HuH-7.5 (cell line): ENCODE data around the gene ETFBKMT.
A peak's percentile ranks its signal among the peaks of the same experiment; 100 is the strongest.
"Not testable (repeated sequence)": the region's sequence is repeated elsewhere in the genome, so short reads cannot be mapped to it uniquely, and the experiment has no call there.

Experiments used
- DNase-seq: peaks from one replicate; pipeline ENCODE4 v3.0.0; 2011; ENCODE audit warnings: low spot score

Gene ETFBKMT

DNA sequence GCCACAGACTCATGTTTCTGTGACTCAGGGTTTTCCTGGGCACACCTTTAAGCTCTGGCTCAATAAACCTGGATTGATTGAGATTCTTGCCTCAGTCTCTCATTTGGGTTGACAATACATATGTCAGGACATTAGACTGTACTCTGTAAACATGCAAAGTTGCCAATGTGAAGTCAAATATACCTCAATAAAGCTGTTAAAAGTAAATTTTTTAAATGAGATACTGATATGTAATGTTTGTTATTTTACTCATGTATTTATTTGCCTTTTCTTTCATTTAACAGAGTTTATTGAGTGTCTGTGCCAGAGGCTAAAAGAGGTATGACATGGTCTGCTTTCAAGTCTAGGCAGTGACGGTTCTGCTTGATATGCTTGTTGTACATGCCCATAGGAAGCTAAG is 3.7 kb upstream of the ETFBKMT start:
- DNase-seq: no peak

DNA sequence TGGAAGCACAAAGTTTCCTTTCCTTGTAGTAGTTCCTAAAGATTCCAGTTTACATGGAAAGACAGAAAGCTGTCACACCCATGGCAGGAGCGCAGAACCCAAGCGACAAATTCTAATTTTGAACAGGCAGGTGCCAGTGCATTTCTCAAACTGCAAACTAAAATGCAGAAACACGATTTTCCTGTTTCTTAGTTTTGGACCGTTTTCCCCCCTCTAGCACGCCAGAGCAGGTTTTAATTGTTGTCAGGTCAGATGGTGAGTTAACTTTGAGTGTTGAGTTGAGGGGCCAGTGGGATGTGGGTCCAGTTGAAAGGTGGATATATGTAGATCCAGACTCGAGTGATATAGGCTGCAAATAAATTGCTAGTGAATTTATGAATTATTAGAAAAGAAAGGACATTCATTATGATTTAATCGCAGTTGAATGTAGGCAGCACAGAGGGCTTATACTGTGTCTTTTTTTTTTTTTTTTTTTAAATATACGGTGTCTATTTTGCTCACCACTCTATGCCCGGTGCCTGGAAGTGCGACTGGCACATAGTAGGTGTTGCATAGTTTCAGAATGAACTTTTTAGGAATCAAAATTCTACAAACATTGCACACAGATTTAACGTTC is 909 bp upstream of the ETFBKMT start:
- no peak for DNase-seq

DNA sequence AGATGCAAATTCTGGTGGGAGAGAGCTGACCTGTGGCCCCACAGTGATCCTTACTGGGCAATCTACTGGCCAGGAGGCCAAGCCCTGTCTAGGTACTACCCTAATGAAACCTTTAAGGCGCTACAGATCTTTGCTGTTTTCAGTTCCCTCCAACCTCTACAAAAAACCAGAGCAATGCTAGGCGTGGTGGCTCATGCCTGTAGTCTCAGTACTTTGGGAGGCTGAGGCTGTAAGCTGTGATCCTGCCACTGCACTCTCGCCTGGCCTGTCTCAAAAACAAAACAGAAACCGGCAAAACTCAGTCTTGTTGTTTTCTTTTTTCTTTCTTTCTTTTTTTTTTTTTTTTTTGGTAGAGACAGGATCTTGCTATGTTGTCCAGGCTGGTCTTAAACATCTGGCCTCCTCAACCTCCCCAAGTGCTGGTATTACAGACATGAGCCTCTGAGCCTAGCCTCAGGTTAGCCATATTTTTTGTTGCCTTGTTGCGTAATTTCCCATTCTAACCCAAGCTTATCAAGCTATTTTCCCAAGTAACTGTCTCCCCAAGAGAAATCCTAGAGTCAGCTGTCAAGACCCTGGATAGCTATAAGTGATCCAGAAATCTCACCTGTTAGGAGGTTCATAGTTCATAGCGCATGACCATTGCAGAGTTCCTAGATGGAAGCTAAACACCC is 2.8 kb downstream of the ETFBKMT start:
- DNase-seq: no peak

DNA sequence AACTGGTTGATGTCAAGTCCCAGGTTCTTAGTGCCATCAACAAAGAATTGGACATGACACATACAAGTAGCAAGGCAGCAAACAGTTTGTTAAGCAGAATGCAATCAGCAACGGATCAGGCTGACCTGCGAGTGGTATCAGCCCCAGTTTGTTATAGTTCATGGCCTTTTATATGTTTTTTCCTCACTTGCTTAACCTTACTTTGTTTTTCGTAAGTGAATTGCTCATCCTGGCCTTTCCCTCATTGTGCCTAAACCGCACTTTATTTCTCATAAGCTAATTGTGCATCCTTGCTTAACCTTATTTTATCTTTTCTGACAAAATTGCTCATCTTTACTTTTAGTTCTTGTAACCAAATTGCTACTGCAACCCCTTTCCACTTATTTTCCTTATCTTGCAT is 4.1 kb downstream of the ETFBKMT start:
- no peak for DNase-seq

DNA sequence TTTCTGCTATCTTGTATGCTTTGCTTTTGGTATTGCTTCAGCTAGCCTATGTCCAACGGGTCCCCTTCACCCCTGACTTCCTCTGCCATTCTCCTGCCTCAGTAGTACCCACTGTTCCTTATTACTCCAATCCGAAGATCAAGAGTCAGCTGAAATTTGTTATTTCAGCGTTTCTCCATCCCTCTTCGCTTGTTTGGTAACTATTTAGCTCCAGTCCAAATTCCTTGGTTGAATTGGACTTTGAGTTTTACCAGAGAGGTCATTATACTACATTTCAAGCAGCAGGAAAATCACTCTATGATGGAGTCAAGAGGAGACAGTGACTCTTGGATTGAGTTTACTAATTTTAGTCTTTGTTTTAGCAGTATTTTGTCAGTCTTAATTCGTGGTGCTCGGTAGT is 4.5 kb downstream of the ETFBKMT start:
- no peak for DNase-seq

DNA sequence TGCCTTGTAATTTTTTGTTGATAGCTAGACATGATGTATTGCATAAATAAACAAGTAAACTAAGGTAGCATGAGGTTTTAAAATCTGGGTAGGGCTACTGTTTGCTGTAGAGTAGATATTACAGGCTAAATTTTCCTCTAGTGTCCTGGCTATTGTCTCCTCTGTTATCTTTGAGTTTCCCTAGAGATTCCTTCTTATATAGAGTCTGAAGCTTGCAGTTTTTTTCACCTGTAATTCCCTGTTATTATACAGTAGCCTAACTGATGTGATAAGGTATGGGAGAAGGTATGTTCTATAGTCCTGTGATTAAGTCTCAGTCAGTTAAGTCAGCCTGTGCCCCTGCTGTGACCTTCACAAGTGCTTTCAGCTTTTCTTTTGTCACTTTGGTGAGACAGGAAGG is 9.5 kb downstream of the ETFBKMT start:
- DNase-seq: no peak

DNA sequence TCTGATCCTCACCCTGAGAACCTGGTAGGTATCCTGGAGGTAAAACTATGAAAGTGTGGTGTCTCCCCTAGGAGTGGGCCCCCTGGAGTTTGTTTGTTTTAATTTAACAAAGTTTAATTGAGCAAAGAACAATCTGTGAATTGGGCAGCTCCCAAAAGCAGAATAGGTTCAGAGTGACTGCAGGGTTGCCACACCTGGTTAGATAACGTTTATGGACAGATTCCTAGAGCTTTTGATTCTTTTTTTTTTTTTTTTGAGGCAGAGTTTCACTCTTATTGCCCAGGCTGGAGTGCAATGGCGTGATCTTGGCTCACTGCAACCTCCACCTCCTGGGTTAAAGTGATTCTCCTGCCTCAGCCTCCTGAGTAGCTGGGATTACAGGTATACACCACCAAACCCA is 10.1 kb downstream of the ETFBKMT start:
- not testable (repeated sequence) for DNase-seq

DNA sequence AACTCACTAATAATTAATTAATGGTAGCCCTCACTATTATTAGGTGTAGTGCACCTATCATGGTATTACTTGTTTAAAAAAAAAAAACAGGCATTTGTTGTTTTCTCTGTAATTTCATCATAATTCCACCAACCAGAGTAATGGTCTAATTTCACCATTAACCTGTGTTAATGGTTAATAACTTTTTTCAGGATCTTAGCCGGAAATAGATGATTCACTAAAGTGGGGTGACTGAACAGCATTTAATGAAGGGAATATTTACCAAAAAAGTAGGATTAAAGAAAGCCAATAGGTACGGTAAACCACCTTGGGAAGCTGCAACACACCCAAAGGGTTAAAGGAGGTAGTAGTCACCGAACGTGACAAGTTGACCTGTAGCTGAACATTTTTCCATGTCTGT is 13.0 kb downstream of the ETFBKMT start:
- no peak for DNase-seq

DNA sequence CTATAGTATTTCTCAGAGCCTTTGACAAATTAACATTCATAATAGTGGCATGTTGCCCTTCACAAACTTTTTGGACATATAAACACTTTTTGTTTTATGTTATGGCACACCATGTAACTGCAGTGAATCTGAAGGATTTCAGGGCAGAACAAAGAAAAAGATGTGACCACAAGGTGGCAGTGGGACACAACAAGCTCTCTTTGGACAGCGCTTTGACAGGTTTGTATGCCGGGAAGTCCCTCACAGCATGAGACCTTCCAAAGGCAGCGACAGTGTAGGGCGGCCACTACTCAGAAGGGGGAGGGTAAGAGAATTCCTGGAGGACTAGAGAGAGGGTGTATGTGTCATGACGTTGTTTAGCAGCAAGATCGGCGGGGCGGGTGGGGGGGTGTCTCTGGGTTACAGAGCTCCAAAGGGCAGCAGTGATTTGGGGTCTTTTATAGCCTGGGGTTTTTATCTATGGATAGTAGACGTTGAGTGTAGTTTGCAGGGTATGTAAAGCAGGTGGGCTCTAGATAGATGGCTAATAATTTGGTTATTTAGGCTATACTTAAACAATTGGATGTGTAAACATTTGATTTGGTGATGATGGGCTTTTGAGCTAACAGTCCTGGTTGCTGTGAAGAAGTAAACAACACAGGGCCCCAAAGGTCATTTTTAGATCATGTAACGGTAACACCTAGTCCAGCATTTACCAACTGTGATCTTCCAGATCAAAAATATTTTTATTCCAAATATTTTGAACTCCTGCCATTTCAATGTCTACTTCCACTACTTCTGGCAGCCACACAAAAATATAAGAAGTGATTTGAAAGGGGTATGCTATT is 22.9 kb downstream of the ETFBKMT start:
- peak; percentile 42 for DNase-seq

DNA sequence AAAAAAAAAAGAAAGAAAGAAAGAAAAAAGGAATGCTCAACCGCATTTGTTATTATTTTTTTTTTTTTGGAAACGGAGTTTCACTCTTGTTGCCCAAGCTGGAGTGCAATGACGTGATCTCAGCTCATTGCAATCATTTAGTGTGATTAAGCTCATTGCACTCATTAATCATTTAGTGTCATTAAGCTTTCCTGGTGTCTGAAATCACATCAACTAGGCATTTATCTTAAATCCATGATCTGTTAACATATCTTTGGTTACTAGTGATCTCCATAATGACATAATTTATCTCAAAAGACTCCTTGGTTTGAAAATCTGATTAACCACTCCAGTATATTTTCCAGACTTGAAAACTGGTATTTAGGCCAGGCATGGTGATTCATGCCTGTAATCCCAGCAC is 26.3 kb downstream of the ETFBKMT start:
- DNase-seq: no peak

DNA sequence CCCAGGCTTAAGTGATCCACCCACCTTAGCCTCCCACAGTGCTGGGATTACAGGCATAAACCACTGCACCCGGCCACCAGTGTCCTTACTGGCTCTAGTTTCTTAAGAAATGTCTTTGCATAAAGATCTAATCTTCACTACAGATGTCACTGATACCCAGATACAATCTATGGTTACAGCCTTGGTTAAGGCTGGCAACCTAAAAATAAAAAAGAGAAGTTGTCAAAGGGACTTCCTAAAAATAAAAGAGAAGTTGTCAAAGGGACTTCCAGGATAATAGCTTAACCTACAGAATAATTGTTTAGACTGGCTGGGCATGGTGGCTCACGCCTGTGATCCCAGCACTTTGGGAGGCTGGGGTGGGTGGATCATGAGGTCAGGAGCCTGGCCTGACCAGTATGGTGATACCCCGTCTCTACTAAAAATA is 27.6 kb downstream of the ETFBKMT start:
- no peak for DNase-seq

DNA sequence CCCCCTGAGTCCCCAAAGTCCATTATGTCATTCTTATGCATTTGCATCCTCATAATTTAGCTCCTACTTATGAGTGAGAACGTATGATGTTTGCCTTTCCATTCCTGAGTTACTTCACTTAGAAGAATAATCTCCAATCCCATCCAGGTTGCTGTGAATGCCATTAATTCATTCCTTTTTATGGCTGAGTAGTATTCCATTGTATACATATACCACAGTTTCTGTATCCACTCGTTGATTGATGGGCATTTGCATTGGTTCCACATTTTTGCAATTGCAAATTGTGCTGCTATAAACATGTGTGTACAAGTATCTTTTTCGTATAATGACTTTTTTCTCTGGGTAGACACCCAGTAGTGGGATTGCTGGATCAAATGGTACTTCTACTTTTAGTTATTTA is 30.4 kb downstream of the ETFBKMT start:
- not testable (repeated sequence) for DNase-seq

DNA sequence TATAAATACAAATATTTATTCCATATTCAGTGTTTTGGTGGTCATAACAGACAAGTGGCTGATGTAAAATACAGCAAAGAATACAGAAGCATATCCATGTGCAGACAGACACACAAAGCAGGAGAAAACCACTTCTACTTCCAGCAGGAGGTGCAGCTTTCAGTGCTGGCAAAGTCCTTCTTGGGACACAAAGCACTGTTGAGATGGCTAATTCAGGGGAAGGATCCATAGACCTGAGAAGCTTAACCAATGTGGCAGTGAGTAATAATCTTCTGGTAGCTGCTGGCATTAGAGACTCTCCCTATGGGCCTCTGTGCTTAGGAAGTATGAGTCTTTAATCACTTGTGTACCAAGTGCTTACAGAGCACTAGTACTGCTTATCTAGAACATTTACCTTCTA is 42.6 kb downstream of the ETFBKMT start:
- no peak for DNase-seq

DNA sequence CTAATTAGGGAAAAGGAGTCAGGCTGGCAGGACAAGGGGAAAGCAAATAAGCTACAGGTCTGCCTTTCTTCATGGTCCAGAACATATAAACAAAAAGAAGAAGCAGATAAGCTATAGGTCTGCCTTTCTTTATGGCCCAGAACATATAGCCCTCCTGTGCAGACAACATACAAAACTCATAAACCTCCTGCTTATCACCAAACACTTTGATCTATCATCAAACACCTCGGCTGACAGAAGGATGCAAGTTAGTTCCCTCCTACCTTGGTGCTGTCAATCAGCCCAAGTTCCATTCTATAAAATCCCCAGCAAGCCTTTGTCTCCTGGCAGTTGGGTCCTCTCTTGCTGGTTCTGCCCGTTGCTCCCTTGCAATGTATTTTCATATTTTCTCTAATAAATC is 46.1 kb downstream of the ETFBKMT start:
- no peak for DNase-seq

DNA sequence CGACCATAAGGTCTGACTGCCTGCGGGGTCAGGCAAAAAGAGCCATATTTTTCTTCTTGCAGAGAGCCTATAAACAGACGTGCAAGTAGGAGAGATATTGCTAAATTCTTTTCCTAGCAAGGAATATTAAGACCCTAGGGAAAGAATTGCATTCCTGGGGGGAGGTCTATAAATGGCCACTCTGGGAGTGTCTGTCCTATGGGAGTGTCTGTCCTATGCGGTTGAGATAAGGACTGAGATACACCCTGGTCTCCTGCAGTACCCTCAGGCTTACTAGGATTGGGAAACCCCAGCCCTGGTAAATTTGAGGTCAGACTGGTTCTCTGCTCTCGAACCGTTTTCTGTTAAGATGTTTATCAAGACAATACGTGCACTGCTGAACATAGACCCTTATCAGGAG is 48.6 kb downstream of the ETFBKMT start:
- not testable (repeated sequence) for DNase-seq

DNA sequence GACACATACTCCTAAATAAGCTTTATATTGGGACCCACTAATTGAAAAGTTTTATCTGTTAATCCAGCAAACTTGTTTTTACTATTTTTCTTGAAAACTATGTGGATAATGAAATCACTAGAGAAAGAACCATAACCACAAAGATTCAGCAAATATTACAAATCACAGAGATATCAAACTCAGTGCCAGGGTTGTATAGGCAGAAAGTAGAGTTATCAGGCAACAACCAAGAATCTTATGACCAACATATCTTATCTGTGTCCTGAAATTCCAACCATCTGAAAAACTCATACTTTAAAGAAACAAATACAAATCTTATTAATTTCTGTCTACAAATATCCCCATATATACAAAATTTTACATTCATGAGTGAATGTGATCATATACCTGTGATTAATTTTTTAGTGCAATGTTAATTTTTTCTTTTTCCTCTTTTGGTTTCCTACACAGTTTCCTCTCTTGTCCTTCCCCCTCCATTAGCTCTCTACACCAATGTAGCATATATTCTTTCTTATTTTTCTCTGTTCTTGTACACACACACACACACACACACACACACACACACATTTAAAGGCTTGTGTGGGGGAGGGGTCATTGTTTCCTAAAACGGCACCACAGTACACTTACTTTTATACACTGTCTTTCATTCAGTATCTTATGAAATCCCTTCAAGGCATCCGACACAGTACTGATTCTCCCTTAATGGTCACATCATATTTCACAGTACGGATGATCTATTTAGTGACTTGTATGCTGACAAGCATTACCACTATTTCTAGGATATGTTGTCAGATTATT is 50.7 kb downstream of the ETFBKMT start:
- no peak for DNase-seq

DNA sequence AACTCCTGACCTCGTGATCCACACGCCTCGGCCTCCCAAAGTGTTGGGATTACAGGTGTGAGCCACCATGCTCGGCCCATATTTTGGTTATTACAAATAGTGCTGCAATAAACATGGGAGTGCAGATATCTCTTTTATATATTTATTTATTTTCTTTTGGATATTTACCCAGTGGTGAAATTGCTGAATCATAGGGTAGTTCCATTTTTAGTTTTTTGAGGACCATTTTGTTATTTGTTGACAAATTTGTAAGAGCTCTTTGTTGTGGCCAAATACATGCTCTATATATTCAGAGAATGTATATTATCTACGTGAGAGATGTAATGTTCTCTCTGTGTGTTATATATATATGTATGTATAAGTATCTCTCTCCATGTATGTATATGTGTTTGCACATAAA is 53.4 kb downstream of the ETFBKMT start:
- no peak for DNase-seq

DNA sequence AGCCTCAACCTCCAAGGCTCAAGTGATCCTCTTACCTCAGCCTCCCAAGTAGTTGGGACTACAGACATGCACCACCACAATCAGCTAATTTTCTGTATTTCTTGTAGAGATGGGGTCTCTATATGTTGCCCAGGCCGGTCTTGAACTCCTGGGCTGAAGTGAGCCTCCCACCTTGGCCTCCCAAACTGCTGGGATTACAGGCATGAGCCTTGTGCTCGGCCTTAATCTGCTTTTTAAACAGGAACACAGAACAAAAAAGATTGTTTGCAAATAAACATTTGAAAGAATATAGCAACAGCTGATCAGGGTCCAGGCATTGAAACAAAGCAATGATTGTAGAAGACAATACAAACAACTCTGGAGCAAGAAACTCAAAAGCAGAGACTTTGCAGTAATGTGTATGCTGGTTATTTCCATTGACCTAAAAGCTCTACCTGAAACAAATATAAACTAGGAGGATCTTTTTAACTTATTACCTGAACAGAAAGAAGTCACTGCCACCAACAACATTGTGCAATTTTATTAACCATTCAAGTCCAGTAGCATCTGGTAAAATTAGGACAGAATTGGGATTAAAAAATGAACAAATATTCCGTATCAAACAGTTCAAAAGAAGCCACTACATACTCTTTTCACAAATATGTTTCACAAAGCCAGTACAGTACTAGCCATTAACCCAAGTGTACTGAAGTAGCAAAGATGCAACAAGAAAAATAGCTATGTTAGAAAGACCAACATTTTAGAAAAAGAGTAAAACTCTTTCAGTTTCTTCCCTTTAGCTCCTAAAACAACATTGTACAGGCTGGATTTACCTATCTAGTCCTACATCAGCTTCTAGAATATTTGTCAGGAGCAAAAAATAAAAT is 55.2 kb downstream of the ETFBKMT start:
- DNase-seq: no peak

DNA sequence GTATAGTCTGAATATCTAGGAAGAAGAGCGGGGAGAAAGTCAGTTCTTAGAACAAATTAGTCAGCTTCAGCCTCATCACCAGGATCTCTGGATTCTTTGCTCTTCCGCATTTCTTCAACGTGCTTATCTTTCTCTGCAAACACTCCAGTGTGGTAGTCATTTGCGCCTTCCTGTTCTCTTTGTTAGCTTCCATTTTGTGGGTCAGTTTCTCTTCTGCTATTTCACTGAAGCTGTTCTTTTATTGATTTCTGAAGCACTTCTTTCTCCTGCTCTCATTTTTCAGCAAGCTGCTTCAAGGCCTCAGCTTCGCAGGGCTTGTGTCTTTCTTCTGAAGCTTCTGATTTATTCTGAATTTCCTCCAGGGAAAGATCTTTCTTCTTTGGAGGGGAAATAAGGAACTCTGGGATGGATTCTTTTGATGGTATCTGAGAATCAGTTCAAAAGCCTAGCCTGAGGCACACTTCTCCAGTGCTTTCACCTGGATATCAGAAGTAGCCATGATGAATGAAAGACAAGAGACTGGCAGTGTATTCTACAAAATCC is 55.9 kb downstream of the ETFBKMT start:
- DNase-seq: peak; percentile 34

DNA sequence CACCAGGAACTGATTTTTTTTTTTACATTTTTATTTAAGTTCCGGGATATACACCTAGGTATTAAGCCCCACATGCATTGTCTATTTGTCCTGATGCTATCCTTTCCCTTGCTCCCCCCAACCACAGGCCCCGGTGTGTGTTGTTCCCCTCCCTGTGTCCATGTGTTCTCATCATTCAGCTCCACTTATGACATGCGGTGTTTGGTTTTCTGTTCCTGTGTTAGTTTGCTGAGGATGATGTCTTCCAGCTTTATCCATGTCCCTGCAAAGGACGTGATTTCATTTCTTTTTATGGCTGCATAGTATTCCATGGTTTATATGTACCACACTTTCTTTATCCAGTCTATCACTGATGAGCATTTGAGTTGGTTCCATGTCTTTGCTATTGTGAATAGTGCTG is 57.5 kb downstream of the ETFBKMT start:
- DNase-seq: not testable (repeated sequence)

DNA sequence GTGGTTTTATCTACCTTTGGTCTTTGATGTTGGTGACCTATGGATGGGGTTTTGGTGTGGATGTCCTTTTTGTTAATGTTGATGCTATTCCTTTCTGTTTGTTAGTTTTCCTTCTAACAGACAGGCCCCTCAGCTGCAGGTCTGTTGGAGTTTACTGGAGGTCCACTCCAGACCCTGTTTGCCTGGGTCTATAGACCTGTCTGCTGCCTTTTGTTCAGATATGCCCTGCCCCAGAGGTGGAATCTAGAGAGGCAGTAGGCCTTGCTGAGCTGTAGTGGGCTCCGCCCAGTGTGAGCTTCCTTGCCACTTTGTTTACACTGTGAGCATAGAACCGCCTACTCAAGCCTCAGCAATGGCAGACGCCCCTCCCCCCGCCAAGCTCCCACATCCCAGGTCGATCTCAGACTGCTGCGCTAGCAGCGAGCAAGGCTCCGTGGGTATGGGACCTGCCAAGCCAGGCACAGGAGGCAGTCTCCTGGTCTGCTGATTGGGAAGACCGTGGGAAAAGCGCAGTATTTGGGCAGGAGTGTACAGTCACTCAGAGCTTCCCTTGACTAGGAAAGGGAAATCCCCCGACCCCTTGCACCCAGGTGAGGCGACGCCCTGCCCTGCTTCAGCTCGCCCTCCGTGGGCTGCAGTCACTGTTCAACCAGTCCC is 59.2 kb downstream of the ETFBKMT start:
- DNase-seq: not testable (repeated sequence)
